Tibial nerve (tissue), 4 donors: ENCODE results near the gene PEX13.

ENCODE experiments used
- EP300 ChIP-seq, 2 donors: sonication (generic); formaldehyde crosslinking; IDR thresholded peaks; one replicate each; pipeline ENCODE4 v1.6.1; 2017; ENCODE audit warnings: antibody characterized with exemption in 2 of 2, mild to moderate bottlenecking in 1 of 2
- POLR2A ChIP-seq, 2 donors: fragments of 450-650 bp; IDR thresholded peaks; one replicate each; pipeline ENCODE4 v1.6.1; 2017; ENCODE audit warnings: antibody characterized with exemption in 2 of 2, mild to moderate bottlenecking in 2 of 2, moderate library complexity in 2 of 2
- TF ChIP-seq, protein P1 (sequence below), 5 experiments: fragments of 200-600 bp in 3 of 5; fragments of 450-650 bp in 2 of 5; sonication (generic) in 3 of 5; IDR thresholded peaks; one replicate each; pipeline ENCODE4 v1.5.1; 2016 to 2019; ENCODE audit warnings: antibody characterized with exemption in 5 of 5, mild to moderate bottlenecking in 3 of 5, moderate library complexity in 2 of 5

DNA sequence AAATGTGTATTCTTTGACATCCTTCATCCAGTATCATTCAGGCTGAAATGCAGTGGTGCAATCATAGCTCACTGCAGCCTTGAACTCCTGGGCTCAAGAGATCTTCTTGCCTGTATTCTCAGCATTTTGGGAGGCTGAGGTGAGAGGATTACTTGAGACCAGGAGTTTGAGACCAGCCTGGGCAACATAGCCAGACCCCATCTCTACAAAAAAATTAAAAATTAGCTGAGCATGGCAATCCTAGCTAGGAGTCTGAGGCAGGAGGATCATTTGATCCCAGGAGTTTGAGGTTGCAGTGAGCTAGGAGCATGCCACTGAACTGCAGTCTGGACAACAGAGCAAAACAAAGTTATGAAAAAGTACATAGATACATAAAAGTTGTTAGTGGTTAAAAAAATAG lies 72.3 kb downstream of the PEX13 start:
- TF ChIP-seq, protein P1, sequence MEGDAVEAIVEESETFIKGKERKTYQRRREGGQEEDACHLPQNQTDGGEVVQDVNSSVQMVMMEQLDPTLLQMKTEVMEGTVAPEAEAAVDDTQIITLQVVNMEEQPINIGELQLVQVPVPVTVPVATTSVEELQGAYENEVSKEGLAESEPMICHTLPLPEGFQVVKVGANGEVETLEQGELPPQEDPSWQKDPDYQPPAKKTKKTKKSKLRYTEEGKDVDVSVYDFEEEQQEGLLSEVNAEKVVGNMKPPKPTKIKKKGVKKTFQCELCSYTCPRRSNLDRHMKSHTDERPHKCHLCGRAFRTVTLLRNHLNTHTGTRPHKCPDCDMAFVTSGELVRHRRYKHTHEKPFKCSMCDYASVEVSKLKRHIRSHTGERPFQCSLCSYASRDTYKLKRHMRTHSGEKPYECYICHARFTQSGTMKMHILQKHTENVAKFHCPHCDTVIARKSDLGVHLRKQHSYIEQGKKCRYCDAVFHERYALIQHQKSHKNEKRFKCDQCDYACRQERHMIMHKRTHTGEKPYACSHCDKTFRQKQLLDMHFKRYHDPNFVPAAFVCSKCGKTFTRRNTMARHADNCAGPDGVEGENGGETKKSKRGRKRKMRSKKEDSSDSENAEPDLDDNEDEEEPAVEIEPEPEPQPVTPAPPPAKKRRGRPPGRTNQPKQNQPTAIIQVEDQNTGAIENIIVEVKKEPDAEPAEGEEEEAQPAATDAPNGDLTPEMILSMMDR (IDR thresholded peaks at IDR 0.05): no peak
- TF ChIP-seq POLR2A (IDR thresholded peaks at IDR 0.05) (no peak), EP300 (IDR thresholded peaks at IDR 0.05) (no peak)
